ENCODE measurements around the gene CAND2. TPM values are rescaled to one million over a fixed set of nuclear protein-coding genes. Genes with fewer than 3 reads are reported as not detected.

Gene CAND2
- total and polyA plus RNA-seq, 2 experiments from 2014 or later, result 5.6 to 20.5 TPM

DNA sequence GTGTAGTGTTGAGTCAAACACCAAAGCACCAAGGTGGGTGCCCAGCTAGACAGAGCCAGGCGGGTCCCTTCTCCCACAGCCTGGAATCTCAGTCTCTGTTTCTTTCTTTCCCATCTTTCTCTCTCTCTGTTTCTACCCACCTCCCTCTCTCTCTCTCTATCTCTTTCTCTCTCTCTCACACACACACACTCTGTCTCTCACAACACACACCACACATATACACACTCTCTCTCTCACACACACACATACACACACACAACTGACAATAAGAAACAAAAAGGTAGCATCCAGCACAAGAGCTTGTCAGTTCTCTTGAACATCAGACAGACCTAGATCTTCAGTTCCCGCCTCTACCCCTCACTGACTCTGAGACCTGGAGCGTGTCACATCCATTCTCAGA is 39.8 kb upstream of the CAND2 start:
- TF ChIP-seq JUNB (IDR thresholded peaks at IDR 0.05; ENCODE audit: unreplicated experiment), result no peak
- TF ChIP-seq CTCF (conservative IDR thresholded peaks at IDR 0.05; ENCODE audit: low read depth in 2 of 2), result no peak
- TF ChIP-seq, protein P1, sequence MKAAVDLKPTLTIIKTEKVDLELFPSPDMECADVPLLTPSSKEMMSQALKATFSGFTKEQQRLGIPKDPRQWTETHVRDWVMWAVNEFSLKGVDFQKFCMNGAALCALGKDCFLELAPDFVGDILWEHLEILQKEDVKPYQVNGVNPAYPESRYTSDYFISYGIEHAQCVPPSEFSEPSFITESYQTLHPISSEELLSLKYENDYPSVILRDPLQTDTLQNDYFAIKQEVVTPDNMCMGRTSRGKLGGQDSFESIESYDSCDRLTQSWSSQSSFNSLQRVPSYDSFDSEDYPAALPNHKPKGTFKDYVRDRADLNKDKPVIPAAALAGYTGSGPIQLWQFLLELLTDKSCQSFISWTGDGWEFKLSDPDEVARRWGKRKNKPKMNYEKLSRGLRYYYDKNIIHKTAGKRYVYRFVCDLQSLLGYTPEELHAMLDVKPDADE (IDR thresholded peaks at IDR 0.05), result no peak
- TF ChIP-seq STAT1 (IDR thresholded peaks at IDR 0.05; ENCODE audit: unreplicated experiment), result no peak
- no peak for TF ChIP-seq ZNF114 (CRISPR knock-in tag; IDR thresholded peaks at IDR 0.05)
- TF ChIP-seq EZH2phosphoT487 (IDR thresholded peaks at IDR 0.05; ENCODE audit: unreplicated experiment), result no peak
- TF ChIP-seq, protein P2, sequence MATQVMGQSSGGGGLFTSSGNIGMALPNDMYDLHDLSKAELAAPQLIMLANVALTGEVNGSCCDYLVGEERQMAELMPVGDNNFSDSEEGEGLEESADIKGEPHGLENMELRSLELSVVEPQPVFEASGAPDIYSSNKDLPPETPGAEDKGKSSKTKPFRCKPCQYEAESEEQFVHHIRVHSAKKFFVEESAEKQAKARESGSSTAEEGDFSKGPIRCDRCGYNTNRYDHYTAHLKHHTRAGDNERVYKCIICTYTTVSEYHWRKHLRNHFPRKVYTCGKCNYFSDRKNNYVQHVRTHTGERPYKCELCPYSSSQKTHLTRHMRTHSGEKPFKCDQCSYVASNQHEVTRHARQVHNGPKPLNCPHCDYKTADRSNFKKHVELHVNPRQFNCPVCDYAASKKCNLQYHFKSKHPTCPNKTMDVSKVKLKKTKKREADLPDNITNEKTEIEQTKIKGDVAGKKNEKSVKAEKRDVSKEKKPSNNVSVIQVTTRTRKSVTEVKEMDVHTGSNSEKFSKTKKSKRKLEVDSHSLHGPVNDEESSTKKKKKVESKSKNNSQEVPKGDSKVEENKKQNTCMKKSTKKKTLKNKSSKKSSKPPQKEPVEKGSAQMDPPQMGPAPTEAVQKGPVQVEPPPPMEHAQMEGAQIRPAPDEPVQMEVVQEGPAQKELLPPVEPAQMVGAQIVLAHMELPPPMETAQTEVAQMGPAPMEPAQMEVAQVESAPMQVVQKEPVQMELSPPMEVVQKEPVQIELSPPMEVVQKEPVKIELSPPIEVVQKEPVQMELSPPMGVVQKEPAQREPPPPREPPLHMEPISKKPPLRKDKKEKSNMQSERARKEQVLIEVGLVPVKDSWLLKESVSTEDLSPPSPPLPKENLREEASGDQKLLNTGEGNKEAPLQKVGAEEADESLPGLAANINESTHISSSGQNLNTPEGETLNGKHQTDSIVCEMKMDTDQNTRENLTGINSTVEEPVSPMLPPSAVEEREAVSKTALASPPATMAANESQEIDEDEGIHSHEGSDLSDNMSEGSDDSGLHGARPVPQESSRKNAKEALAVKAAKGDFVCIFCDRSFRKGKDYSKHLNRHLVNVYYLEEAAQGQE (IDR thresholded peaks at IDR 0.05; ENCODE audit: unreplicated experiment), result no peak
- TF ChIP-seq CREB1 (CRISPR knock-in tag; IDR thresholded peaks at IDR 0.05; ENCODE audit: low read depth), result no peak
- H3K4me1 Mint-ChIP-seq, result peaks cover 18% of the 10 kb centered on the region
- Histone ChIP-seq H3K4me2 (no peak overlapping the region), H3F3A (replicated peaks; ENCODE audit: low read depth) (no peaks in the 10 kb centered on the region), H3K4me3 (no peak overlapping the region), H3K9me2 (ENCODE audit: insufficient read depth) (no peaks in the 10 kb centered on the region), H3K36me3 (ENCODE audit: insufficient read depth) (no peaks in the 10 kb centered on the region), H3K79me2 (replicated peaks; ENCODE audit: insufficient read depth) (no peaks in the 10 kb centered on the region), H2AFZ (no peak overlapping the region; the same call in 1 of the 2 replicates), H3K4me1 (ENCODE audit: insufficient read depth) (no peaks in the 10 kb centered on the region), H4K20me1 (replicated peaks; ENCODE audit: insufficient read depth) (no peaks in the 10 kb centered on the region), H3K27me3 (ENCODE audit: insufficient read depth) (no peaks in the 10 kb centered on the region), H3K27ac (ENCODE audit: low read depth) (no peak overlapping the region)
- H3K36me3 Mint-ChIP-seq (ENCODE audit: low read depth), result no peaks in the 10 kb centered on the region; the same call in 2 of the 3 replicates
- no peak for DNase-seq (ENCODE audit: low spot score)
- no peaks in the 10 kb centered on the region for H3K9me3 Mint-ChIP-seq
- H3K4me3 Mint-ChIP-seq, result no peak overlapping the region
- no peak for ATAC-seq
- peaks cover 14% of the 10 kb centered on the region for H3K27me3 Mint-ChIP-seq (ENCODE audit: insufficient read depth, low read depth, poor library complexity)
- no peak overlapping the region for H3K27ac Mint-ChIP-seq
